ENCODE measurements around the gene STAC2.
"Not testable (repeated sequence)": the region's sequence is repeated elsewhere in the genome, so short reads cannot be mapped to it uniquely, and the experiment has no call there.

DNA sequence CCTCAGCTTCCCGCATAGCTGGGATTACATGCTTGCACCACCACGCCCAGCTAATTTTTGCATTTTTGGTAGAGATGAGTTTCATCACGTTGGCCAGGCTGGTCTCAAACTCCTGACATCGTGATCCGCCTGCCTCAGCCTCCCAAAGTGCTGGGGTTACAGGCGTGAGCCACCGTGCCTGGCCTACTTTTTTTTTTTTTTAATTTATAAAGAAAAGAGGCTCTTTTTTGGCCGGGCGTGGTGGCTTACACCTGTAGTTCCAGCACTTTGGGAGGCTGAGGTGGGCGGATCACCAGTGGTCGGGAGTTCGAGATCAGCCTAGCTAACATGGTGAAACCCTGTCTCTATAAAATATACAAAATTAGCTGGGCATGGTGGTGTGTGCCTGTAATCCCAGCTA is 24.3 kb upstream of the STAC2 start:
- TF ChIP-seq, protein P1, sequence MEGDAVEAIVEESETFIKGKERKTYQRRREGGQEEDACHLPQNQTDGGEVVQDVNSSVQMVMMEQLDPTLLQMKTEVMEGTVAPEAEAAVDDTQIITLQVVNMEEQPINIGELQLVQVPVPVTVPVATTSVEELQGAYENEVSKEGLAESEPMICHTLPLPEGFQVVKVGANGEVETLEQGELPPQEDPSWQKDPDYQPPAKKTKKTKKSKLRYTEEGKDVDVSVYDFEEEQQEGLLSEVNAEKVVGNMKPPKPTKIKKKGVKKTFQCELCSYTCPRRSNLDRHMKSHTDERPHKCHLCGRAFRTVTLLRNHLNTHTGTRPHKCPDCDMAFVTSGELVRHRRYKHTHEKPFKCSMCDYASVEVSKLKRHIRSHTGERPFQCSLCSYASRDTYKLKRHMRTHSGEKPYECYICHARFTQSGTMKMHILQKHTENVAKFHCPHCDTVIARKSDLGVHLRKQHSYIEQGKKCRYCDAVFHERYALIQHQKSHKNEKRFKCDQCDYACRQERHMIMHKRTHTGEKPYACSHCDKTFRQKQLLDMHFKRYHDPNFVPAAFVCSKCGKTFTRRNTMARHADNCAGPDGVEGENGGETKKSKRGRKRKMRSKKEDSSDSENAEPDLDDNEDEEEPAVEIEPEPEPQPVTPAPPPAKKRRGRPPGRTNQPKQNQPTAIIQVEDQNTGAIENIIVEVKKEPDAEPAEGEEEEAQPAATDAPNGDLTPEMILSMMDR (IDR thresholded peaks at IDR 0.05) = not testable (repeated sequence)
- TF ChIP-seq POLR2AphosphoS5, EP300, POLR2A (IDR thresholded peaks at IDR 0.05): not testable (repeated sequence)

All from upper lobe of left lung (tissue), 4 donors.